ENCODE data around the gene BCAS3. TPM values are rescaled to one million over a fixed set of nuclear protein-coding genes. Genes with fewer than 3 reads are reported as not detected.

Gene BCAS3
- polyA plus RNA-seq, 1 experiment = 17.5 TPM

DNA sequence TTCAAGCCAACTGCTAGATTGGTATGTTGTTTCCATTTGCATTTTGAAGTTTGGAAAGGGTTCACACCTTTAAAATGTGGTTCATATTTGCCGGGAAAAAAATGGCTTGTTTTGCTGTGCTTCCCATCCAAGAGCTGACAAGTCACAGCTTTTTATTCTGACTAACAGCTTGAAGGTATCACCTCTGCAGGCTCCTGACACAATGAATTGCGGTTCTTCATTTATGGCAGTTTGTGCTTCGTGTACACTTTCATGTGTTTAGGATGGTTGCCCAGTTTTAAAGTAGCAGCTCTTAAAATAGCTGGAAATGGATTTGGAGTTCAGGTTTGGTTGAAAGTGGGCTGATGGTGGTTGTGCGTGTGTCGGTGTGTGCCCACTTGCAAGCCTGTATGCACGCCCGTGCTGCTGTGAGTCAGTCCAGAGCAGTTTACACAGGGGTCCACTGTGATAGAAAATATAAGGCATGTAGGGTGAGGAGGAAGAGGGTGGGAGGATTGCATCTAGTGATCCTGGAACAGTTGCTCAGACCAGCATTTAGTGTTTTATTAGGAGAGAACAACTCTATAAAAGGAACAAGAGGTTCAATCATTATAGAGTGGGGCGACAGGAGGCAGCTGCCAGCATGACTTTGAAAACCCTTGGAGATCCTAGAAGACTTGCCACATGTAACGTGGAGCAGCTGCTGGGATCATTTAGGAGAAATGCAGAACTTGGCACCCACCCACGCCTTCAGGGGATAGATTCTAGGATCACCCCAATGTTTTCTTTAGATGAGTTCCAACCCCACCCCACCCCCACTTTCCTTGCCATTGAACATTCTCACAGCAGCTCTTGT is 614.0 kb downstream of the BCAS3 start:
- CTCF ChIA-PET = interaction anchor here (0.6 to 1.4 kb wide), 2 partner anchors 16 to 145 kb away, joined by 3 to 4 read pairs; no protein-coding TSS in a partner anchor
- H3K27me3 ChIP-seq (ENCODE audit: control insufficient read depth, insufficient read depth, low read length) = no peaks in the 10 kb centered on the region
- no peak for DNase-seq (ENCODE audit: low read depth, low spot score)
- no peak overlapping the region for H3K4me3 ChIP-seq (ENCODE audit: low read depth, low read length)
- POLR2A ChIA-PET = interaction anchor here (0.7 to 1.7 kb wide), 5 partner anchors 16 to 108 kb away, joined by 3 to 11 read pairs (median 4); partner anchors contain the start of gene TBX2
- TF ChIP-seq, protein P1, sequence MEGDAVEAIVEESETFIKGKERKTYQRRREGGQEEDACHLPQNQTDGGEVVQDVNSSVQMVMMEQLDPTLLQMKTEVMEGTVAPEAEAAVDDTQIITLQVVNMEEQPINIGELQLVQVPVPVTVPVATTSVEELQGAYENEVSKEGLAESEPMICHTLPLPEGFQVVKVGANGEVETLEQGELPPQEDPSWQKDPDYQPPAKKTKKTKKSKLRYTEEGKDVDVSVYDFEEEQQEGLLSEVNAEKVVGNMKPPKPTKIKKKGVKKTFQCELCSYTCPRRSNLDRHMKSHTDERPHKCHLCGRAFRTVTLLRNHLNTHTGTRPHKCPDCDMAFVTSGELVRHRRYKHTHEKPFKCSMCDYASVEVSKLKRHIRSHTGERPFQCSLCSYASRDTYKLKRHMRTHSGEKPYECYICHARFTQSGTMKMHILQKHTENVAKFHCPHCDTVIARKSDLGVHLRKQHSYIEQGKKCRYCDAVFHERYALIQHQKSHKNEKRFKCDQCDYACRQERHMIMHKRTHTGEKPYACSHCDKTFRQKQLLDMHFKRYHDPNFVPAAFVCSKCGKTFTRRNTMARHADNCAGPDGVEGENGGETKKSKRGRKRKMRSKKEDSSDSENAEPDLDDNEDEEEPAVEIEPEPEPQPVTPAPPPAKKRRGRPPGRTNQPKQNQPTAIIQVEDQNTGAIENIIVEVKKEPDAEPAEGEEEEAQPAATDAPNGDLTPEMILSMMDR (IDR thresholded peaks at IDR 0.05; ENCODE audit: low read depth, low read length) = no peak
- no peaks in the 10 kb centered on the region for H3K9me3 ChIP-seq (ENCODE audit: control insufficient read depth, insufficient read depth, low read length)
- H3K27ac ChIP-seq (ENCODE audit: low read depth, low read length) = peak overlapping the region; percentile 39

DNA sequence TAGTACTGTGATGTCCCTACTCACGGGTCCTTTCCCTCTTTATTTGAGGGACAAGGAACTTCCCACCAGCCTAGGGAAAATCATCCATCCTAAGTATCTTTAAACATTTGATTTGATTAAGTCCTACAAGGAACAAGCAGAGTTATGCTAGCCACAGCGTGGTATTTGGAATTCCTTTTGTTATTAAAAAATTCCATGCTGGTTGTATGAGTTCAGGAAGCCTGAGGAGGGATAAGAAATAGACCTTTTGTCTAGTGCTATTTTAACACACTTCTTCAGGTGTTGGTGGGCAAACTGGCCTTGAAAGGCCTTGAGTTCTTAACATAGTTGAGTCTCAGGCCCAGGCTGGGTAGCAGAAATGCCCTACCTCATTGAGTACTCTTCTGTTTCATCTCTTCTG is 616.6 kb downstream of the BCAS3 start:
- TF ChIP-seq, protein P1 (IDR thresholded peaks at IDR 0.05; ENCODE audit: low read depth, low read length) = no peak
- no peaks in the 10 kb centered on the region for H3K9me3 ChIP-seq (ENCODE audit: control insufficient read depth, insufficient read depth, low read length)
- no peak overlapping the region for H3K4me3 ChIP-seq (ENCODE audit: low read depth, low read length)
- ChIA-PET POLR2A (interaction anchor here (1.9 kb wide), 1 partner anchor 8 kb away, joined by 4 read pairs; no protein-coding TSS in a partner anchor), CTCF (no interaction called here)
- no peaks in the 10 kb centered on the region for H3K27me3 ChIP-seq (ENCODE audit: control insufficient read depth, insufficient read depth, low read length)
- H3K27ac ChIP-seq (ENCODE audit: low read depth, low read length) = no peak overlapping the region
- DNase-seq (ENCODE audit: low read depth, low spot score) = no peak

DNA sequence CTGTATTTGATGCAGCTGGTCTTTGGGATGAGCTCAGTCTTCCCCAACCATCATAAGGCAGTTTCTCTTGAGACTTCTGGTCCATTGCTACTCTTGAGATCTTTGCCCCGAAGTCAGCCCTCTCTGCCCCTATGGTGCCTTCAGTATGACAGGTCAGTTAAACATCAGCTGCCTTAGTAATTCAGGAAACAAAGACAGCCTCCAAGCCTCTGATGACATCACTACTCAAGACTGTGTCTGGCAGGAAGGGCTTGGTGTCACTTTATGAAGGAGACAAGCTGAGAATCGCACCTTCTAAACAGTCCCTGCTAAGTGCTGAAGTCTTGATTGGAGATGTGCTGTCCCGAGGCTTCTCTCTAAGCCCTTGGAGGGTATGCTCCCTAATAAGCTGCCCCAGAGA is 617.1 kb downstream of the BCAS3 start:
- Histone ChIP-seq H3K27ac (ENCODE audit: low read depth, low read length) (no peak overlapping the region), H3K4me3 (ENCODE audit: low read depth, low read length) (no peak overlapping the region), H3K27me3 (ENCODE audit: control insufficient read depth, insufficient read depth, low read length) (no peaks in the 10 kb centered on the region), H3K9me3 (ENCODE audit: control insufficient read depth, insufficient read depth, low read length) (no peaks in the 10 kb centered on the region)
- no peak for DNase-seq (ENCODE audit: low read depth, low spot score)
- ChIA-PET CTCF (no interaction called here), POLR2A (interaction anchor here (1.9 kb wide), 1 partner anchor 9 kb away, joined by 4 read pairs; no protein-coding TSS in a partner anchor)
- TF ChIP-seq, protein P1 (IDR thresholded peaks at IDR 0.05; ENCODE audit: low read depth, low read length) = no peak

DNA sequence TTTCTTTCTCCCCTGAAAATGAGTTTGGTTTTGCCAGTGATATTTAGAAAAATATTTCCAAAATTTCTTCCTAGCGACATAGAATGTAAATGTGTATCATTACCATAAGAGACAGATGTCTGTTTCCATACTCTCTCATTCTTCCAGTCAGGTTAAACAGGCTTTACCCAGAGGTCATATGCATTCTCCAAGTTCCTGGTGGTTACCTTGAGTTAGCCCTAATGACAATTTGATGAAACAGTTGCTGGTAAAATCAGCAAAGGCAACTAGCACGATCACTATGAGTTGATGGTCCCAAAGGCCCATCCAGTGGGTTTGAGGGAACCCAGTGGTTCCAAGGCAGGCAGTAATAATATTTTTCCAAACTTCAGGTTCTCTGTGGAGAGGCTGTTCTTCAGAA is 618.4 kb downstream of the BCAS3 start:
- no peak for DNase-seq (ENCODE audit: low read depth, low spot score)
- ChIA-PET CTCF (no interaction called here), POLR2A (interaction anchor here (0.6 to 1.9 kb wide), 2 partner anchors 10 to 1526 kb away, joined by 3 to 4 read pairs; no protein-coding TSS in a partner anchor)
- Histone ChIP-seq H3K4me3 (ENCODE audit: low read depth, low read length) (no peak overlapping the region), H3K9me3 (ENCODE audit: control insufficient read depth, insufficient read depth, low read length) (no peaks in the 10 kb centered on the region), H3K27me3 (ENCODE audit: control insufficient read depth, insufficient read depth, low read length) (no peaks in the 10 kb centered on the region), H3K27ac (ENCODE audit: low read depth, low read length) (no peak overlapping the region)
- TF ChIP-seq, protein P1 (IDR thresholded peaks at IDR 0.05; ENCODE audit: low read depth, low read length) = no peak
